GM12873 (cell line): ENCODE data around the gene MS4A5.

Experiments used
- CTCF ChIP-seq: IDR thresholded peaks from 2 replicates; pipeline ENCODE4 v1.5.1; 2012; ENCODE audit warnings: low read depth, mild to moderate bottlenecking, moderate library complexity, low read length, control low read depth; ENCODE audit not compliant: insufficient read depth; ENCODE audit errors: missing control alignments

MS4A5 gene

GRCh38 chr11:60485987-60486386 lies 56.6 kb downstream of the MS4A5 start:
- TF ChIP-seq CTCF, result peak; percentile 96

DNA sequence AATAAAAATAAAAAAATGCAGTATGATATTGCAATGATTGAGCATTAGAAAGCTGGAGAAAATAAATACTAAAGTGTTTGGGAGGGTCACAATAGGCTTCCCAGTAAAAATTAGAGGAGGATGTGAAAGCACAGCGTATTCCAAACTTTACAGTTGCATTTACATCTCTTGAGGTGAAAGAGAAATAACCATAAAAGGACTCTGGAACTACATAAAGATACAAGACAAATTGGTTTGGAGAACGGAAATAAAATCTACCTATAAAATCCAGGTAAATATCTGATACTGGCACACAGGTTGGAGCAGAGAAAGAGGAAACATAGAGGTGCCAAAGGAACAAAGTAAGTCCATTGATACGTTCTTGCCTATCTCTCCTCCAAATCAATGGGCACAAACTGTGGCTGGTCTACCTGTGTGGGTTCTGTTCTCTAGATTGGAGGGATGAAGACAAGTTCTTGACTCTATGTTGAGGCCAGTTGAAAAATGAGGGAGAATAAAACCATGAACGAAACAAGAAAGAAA lies 63.2 kb downstream of the MS4A5 start, which contains the start of gene MS4A12:
MS4A12 (plus strand) TSS at position 291 of the 522 bp plus-strand sequence. CDS start 4,541 bp downstream, outside the sequence.
- no peak for TF ChIP-seq CTCF

GRCh38 chr11:60493454-60493853 lies 64.1 kb downstream of the MS4A5 start:
- TF ChIP-seq CTCF, result no peak
